BJ (cell line): Measurements from ENCODE around the gene HTR1D. TPM values are rescaled to one million over a fixed set of nuclear protein-coding genes. Genes with fewer than 3 reads are reported as not detected.

Experiments used
- CTCF ChIA-PET: fragments of 350-600 bp; formaldehyde crosslinking; extraction: SDS; loops from one replicate; lab custom pipeline; 2021; ENCODE audit warnings: antibody characterized with exemption, inconsistent platforms; lab: Yijun Ruan, JAX
- POLR2A ChIA-PET: fragments of 300-600 bp; sonication (Branson Sonifier 250); formaldehyde crosslinking; extraction: SDS; loops from one replicate; lab custom pipeline; 2021; ENCODE audit warnings: antibody characterized with exemption; lab: Charles Lee
- DNase-seq: peaks from one replicate; pipeline ENCODE4 v3.0.0-alpha.2; 2011; ENCODE audit warnings: low read depth
- H3K27me3 ChIP-seq: 2 replicates; pipeline ENCODE4 v1.6.0; 2011; ENCODE audit warnings: low read length; ENCODE audit not compliant: control insufficient read depth, insufficient read depth
- H3K36me3 ChIP-seq: 2 replicates; pipeline ENCODE4 v1.5.1; 2011; ENCODE audit warnings: low read length; ENCODE audit not compliant: control insufficient read depth, insufficient read depth
- H3K4me3 ChIP-seq: 2 replicates; pipeline ENCODE4 v1.5.1; 2011; ENCODE audit warnings: low read depth, mild to moderate bottlenecking, control low read depth, low read length
- polyA plus RNA-seq: library from polyadenylated mRNA; depleted of rRNA; stranded (reverse); fragments of >200 nt; gene quantifications from 2 replicates; pipeline ENCODE4 v1.2.3, GENCODE V29; 2011
- TF ChIP-seq, protein P1 (sequence below): IDR thresholded peaks from 2 replicates; pipeline ENCODE4 v1.5.1; 2011; ENCODE audit warnings: low read depth, mild to moderate bottlenecking, control low read depth, inconsistent platforms, low read length, moderate library complexity; ENCODE audit not compliant: insufficient read depth

HTR1D gene
- polyA plus RNA-seq, 1 experiment, result 0.07 TPM

DNA sequence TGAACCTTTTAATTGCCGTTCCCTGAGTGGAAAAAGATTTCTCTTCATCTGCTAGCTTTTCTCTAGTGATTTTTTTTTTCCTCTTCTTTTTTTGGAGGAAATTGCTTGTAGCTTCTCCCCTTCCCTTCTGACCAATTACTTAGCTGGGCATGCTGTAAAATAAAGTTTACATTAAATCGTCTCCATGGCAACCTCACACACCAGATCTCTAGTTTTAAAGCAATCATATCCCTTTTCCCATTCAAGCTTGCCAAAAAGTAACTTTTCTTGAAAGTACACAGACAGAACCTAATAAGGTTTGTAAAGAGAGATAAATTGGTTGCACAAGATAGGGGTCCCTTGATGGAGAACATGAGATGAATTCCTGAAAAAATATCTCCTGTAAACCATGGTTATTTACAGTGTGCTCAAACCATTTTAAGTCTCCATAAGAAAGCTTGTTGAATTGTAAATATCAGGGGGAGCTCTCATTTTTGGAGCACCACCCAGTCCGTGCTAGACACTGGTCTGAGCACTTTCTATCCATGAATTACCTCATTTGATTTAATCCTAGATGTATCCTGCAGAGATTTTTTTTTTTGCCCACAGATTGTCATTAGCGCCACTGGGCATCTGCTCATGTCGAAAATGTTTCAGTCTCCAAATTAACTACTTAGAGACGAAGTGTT, 32.6 kb upstream of the HTR1D start:
- POLR2A ChIA-PET, result no interaction called here

DNA sequence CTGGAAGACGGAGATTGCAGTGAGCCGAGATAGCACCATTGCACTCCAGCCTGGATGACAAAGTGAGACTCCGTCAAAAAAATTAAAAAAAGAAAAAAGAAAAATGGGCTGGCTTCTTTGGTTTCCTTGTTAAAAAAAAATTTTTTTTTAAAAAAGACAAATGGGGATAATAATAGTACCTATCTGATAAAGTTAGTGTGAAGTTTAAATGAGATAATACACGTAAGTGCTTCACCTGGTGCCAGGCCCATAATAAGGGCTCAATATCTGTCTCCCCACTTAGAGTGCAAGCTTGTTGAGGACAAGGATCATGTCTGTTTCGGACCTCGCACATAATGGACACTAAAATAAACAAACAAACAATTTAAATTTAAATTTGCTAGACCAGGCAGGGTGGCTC, 30.0 kb upstream of the HTR1D start:
- ChIA-PET CTCF (interaction anchor here (0.5 kb wide), 1 partner anchor 26 kb away, joined by 3 read pairs; no protein-coding TSS in a partner anchor), POLR2A (no interaction called here)
- no peak for DNase-seq
- no peak overlapping the region for H3K4me3 ChIP-seq
- TF ChIP-seq, protein P1, sequence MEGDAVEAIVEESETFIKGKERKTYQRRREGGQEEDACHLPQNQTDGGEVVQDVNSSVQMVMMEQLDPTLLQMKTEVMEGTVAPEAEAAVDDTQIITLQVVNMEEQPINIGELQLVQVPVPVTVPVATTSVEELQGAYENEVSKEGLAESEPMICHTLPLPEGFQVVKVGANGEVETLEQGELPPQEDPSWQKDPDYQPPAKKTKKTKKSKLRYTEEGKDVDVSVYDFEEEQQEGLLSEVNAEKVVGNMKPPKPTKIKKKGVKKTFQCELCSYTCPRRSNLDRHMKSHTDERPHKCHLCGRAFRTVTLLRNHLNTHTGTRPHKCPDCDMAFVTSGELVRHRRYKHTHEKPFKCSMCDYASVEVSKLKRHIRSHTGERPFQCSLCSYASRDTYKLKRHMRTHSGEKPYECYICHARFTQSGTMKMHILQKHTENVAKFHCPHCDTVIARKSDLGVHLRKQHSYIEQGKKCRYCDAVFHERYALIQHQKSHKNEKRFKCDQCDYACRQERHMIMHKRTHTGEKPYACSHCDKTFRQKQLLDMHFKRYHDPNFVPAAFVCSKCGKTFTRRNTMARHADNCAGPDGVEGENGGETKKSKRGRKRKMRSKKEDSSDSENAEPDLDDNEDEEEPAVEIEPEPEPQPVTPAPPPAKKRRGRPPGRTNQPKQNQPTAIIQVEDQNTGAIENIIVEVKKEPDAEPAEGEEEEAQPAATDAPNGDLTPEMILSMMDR, result no peak
- no peaks in the 10 kb centered on the region for H3K36me3 ChIP-seq
- H3K27me3 ChIP-seq, result no peaks in the 10 kb centered on the region

More for the DNA sequence above, 32.6 kb upstream of the HTR1D start:
- H3K27me3 ChIP-seq, result no peaks in the 10 kb centered on the region
- CTCF ChIA-PET, result interaction anchor here (0.9 to 1.3 kb wide), 3 partner anchors 14 to 66 kb away, joined by 3 to 9 read pairs (median 3); no protein-coding TSS in a partner anchor
- no peak for DNase-seq
- H3K36me3 ChIP-seq, result no peaks in the 10 kb centered on the region
- H3K4me3 ChIP-seq, result no peak overlapping the region
- TF ChIP-seq, protein P1, result no peak

DNA sequence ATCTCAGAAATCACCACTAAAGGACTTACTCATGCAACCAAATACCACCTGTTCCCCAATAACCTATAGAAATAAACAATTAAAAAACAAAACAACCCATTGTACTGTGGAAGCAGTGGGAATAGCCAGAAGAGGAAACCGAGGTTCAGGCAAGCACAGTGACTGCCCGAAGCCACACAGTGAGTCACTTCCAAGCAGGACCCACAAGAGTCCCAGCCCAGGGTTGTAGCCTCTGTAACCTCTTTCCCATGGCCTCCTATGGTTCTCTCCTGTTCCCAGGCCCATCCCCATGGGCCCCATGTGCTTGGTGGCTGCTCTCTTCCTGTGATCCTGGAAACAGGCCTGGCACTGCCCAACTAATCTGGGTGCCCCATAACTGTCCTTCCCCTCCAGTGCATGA, 29.0 kb upstream of the HTR1D start:
- no peak for DNase-seq
- no peak overlapping the region for H3K4me3 ChIP-seq
- H3K36me3 ChIP-seq, result no peaks in the 10 kb centered on the region
- no peaks in the 10 kb centered on the region for H3K27me3 ChIP-seq
- TF ChIP-seq, protein P1, result no peak
- CTCF ChIA-PET, result no interaction called here
- POLR2A ChIA-PET, result no interaction called here

DNA sequence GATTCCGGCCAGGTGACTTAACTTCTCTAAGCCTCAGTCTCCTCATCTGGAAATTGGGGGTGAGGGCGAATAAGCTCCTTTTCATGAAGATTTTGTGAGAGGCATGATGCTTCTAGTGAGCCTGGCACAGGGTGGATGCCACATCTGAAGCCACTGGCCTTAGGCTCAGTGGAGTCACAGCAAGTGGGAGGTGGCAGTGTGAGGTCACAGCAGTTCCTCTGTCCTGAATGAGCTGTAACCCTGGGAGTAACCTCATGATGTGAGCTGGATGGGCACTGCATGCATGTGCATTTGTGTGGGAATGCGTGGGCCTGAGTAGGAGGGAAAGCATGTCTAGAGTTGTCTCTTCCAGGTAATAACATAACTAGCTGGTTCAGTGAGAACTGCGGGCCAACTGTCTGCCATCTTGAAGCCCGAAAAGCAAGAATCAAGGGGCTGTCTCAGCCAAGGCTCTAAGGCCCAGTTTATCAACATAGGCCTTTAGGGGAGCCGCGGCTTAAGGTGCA, 27.0 kb upstream of the HTR1D start:
- Histone ChIP-seq H3K4me3 (no peak overlapping the region), H3K36me3 (no peaks in the 10 kb centered on the region), H3K27me3 (no peaks in the 10 kb centered on the region)
- POLR2A ChIA-PET, result no interaction called here
- CTCF ChIA-PET, result no interaction called here
- TF ChIP-seq, protein P1, result no peak
- no peak for DNase-seq

DNA sequence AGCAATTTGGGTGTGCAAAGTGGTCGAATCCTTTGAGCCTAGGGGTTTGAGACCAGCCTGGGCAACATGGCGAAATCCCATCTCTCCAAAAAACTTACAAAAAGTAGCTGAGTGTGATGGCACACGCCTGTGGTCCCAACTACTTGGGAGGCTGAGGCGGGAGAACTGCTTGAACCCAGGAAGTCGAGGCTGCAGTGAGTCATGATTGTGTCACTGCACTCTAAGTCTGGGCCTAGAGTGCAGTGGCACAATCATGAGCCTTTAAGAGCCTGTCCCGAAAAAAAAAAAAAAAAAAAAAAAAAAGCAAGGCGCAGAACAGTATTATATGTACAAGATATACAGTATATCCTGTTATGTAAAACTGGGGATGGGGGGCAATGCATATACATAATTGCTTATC, 25.1 kb upstream of the HTR1D start:
- DNase-seq, result no peak
- no peak overlapping the region for H3K4me3 ChIP-seq
- ChIA-PET POLR2A (no interaction called here), CTCF (no interaction called here)
- H3K36me3 ChIP-seq, result no peaks in the 10 kb centered on the region
- TF ChIP-seq, protein P1, result no peak
- H3K27me3 ChIP-seq, result no peaks in the 10 kb centered on the region
